GM18873 (cell line): ENCODE data around the gene PIAS1.
"Not testable (repeated sequence)": the region's sequence is repeated elsewhere in the genome, so short reads cannot be mapped to it uniquely, and the experiment has no call there.

Experiments used
- ATAC-seq: cut with Tn5 transposase; IDR thresholded peaks from one replicate; pipeline ENCODE4 v1.9.1; 2021; ENCODE audit warnings: mild to moderate bottlenecking, moderate library complexity, moderate number of reproducible peaks; ENCODE audit not compliant: unreplicated experiment, low FRiP score

PIAS1 gene

DNA sequence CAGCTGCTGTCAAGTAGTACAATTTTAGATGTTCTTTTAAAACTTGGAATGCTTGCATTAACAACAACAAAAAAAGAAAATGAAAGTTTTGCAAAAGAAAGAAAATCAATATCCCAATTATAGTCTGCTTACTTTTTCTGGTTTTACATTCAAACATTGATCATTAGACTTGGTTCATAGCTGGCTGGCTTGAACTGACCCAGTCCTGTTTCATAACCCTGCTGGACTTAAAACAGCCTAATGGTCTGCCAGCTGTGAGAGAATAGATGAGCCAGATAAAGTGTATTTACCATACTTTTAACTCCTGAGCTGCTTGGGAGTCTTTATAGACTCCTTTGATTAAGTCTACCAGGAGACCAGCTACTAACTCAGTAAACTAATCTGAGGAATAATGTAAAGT is 59.2 kb downstream of the PIAS1 start:
- ATAC-seq = no peak

DNA sequence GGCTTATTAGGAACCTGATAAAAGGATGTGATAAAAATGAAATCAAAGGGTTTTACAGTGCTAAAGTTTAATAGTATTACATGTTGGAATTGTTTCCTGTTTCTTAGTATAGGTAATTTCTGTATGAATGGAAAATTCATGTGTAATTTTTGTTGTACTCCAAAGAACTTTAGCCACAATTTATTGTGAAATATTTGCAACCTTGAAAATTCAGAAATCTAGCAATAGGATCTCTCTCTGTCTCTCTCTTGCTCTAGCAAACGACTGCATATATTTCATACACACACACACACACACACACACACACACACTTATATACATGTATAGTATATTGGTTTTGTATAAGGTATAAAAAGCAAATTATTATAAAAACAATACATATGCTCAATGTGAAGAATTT is 59.6 kb downstream of the PIAS1 start:
- ATAC-seq = no peak

DNA sequence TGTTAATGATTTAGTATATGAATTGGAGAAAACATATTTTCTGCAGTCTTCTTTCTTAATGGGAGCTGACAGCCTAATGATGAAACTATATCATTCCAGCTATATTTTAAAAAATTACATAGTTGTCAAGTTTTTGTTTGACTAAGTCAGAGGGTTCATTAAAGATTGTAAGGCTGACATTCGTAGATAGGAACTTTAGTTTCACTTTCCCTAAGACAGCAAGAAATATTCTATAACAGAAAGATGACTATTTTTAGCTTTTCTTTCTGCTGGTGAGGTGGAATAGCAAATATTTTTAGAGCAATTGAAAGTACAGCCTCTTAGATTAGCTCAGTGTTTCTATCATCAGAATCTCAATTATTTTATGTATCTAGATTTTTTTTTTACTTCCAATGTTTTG is 60.2 kb downstream of the PIAS1 start:
- no peak for ATAC-seq

DNA sequence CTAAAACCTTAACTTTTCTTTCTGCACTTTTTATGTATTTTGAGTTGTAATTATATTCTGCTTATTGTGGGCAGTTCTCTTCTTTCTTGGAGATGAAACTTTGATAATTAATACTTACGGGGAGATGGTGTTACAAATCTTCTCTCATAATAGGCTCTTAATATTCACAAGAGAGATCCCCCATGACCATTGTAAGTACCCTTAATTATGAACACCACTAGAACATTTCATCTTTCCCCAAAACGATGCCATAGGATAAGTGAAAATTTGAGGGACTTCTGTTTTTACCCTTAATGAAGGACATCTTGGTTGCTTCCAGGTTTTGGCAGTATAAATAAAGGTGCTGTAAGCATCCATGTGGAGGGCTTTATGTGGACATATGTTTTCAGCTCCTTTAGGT is 60.7 kb downstream of the PIAS1 start:
- no peak for ATAC-seq

DNA sequence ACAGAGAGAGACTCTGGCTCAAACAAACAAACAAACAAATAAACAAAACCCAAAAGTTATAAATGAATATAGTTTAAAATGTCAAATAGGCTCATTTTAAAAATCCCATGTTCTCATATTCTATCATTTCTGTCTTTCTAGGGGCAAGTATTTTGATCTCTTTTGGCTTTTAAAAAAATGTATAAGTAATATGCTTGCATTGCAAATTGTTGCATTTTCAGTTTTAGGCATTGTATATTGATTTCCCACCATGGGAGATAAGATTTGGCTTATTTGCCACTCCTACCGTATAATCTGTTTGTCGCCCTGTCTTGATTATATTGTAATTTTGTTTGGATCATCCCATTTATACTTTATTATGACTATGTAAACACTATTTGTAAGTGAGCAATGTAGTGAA is 70.6 kb downstream of the PIAS1 start:
- no peak for ATAC-seq

DNA sequence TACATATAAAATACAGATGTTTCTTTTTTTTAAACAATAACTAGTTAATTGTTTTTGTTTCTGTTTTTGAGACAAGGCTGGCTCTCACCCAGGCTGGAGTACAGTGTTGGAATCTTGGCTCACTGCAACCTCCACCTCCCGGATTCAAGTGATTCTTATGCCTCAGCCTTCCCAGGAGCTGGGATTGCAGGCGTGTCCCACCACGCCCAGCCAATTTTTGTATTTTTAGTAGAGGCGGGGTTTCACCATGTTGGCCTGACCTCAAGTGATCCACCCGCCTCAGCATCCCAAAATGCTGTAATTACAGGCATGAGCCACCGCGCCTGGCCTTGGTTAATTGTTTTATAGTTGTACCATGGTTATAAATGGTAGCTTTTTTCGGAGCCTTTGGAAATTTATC is 72.3 kb downstream of the PIAS1 start:
- no peak for ATAC-seq

DNA sequence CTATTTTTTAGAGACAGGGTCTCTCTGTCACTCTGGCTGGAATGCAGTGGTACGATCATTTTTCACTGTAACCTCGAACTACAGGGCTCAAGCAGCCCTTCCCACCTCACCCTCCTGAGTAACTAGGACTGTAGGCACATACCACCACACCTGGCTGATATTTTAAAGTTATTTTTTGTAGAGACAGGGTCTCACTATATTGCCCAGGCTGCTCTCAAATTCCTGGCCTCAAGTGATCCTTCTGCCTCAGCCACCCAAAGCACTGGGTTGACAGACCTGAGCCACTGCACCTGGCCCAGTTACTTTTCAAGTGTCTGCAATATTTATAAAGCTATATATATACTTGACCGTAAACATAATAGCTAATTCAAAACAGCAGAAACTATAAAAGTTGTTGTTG is 75.0 kb downstream of the PIAS1 start:
- ATAC-seq = no peak

DNA sequence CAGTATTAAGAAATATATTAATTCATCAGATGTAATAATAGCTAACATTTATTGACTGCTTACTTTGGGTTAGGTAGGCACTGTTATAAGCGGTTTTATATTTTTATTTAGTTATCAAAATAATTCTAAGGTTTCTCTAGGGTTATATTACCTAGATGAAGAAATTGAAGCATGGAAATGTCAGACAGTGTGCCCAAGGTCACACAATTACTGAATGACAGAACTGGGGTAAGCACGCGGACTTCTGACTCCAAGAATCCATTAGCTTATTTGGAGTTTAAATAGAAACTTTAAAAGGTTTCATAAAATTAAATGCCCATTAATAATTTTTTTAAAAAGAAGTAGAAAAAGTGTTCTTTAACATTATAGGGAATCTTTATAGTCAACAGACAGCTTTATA is 76.7 kb downstream of the PIAS1 start:
- no peak for ATAC-seq

DNA sequence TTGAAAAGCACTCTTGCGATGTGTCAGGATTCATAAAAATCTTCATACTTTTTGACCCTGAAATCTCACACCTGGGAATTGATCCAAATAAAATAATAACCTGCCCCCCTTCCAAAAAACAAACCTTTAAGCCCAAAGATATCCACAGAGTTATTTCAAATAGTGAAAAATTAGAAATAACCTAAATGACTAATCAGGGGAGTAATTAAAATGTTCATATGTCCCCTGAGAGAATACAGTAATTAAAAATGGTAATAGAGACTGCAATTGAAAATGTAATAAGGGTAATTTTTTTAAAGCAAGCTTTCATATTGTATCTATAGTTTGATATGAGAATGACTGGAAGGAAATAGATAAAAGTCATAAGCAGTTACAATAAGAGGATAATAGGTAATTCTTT is 83.0 kb downstream of the PIAS1 start:
- ATAC-seq = no peak

DNA sequence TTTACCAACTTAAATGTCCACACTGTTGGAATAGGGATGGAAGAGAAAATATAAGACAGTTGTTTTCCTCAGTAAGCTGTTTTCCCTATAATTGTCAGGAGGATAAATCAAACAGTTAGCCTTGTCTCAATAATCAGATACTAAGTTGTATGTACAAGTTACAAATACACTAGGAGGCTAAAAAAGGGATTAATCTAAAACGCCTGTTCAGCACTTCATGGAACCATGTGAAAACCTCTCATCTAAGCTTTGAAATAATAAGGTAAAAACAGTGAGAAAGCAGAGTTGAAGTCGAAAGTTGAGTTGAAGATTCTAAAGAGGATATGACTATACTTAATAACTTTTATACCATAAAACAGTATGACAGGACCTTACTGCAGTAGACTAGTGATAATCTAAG is 89.0 kb downstream of the PIAS1 start:
- no peak for ATAC-seq

DNA sequence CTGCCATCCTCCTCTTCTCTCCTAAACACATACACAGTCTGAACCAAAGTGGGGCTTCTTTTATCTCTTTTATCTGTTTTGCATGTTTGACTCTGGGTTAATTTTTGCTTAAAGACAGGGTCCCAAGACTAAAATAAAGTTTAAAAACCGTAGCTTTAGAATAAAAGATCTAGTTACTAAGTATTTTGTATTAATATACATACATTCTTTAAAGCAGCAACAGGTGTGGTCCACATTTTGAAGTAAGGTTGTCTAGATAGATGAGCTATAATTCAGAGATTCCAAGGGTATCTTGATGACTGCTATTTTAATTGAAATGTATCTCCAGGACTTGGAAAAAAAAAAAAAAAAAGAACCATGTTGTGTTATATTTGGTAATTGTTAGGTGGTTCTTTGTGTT is 89.7 kb downstream of the PIAS1 start:
- ATAC-seq = no peak

DNA sequence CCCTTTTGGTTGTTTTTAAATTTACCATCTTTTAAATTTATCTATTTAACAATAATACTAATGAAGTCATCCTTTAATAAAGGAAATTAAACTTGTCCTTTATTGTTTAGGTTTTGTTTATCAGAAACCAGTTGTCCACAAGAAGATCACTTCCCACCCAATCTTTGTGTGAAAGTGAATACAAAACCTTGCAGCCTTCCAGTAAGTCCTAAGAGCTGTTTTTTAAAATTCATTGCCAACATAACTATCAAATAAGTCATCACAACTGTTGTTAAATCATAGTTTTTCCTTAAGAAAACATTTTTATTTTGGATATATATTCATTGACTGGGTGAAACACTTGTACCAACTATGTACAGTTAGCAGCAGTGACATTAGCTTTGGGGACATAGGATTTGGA is 91.6 kb downstream of the PIAS1 start:
- ATAC-seq = no peak

DNA sequence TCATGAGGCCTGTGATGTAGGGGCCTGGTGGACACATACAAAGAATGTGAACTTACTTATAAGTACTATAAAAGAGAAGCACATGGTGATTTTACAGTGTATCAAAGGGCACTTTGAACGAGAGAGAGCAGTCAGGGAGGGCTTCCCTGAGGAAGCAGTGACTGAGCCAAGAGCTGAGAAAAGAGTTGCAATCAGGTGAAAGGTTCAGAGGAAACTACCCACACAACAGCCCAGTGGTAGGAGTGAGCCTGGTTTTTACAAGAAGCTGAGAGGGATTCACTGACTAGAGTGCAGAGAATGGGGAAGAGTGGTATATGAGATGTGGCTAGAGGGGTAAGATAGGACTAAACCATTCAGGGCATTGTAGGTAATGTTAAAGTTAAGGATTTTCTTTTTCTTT is 93.9 kb downstream of the PIAS1 start:
- no peak for ATAC-seq

DNA sequence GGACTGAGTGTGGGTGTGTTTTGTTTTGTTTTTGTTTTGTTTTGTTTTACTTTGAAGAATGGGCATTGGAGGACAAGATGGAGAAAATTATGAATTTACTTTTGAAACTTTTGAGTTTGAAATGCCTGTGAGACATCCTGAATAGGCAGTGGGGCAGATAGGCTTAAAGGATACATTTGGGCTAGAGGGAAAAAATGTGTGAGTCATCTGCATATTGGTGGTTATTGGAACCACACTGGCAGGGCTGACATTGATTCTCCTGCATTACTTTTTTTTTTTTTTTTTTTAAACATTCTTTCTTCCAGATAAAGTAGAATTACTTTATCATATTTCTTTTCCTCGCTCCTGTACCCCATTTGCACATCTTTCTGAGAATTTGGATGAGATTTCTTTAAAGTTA is 94.9 kb downstream of the PIAS1 start:
- no peak for ATAC-seq

DNA sequence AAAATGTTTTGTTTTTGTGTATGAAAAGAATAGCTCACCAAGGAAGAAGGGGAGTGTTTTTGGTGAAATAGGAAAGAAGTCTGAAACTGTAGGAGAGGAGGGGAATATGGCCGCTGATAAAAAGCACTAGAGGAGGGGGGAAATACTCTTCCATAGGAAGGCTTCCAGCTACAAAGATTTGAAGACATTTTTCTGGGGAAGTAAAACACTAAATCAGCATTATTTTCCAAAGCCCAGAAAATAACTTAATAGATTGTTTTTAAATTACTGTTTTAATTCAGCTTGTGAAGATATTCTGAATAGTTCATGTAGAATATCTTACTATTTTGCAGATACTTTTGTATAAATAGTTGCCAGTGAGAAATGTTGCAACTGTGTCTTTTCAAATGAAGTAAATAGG is 96.1 kb downstream of the PIAS1 start:
- no peak for ATAC-seq

DNA sequence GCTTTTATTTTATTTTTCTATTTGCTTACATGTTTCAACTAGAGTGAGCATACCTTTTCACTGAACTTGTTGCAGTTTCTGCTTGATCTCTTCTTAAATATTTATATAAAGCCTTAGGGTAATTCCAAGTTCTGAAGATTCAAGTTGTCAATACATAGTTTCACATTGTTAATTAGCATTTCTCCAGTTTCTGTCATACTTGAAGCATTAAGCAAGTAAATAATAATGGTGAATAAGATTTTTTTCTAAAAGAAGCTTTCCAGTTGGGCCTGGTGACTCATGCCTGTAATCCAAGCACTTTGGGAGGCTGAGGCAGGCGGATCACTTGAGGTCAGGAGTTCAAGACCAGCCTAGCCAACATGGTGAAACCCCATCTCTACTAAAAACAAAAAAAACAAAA is 97.2 kb downstream of the PIAS1 start:
- ATAC-seq = no peak

DNA sequence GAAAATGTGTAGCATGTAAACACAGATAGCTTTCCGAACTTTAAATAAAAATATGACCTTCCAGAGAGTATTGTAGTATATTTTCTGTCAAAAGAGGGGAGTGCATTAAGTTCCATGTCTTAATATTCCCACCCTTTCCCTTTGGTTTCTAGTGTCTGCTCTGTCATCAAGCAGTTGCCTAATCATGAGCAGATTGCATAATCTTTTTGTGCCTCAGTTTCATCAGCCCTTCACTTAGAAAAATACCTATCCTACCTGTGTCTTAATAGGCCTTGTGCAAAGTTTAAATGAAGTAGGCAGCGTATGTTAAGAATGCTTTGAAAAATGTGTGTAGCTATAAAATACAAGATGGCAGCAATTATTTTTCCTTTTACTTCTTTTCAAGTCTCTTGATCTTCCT is 98.2 kb downstream of the PIAS1 start:
- no peak for ATAC-seq

DNA sequence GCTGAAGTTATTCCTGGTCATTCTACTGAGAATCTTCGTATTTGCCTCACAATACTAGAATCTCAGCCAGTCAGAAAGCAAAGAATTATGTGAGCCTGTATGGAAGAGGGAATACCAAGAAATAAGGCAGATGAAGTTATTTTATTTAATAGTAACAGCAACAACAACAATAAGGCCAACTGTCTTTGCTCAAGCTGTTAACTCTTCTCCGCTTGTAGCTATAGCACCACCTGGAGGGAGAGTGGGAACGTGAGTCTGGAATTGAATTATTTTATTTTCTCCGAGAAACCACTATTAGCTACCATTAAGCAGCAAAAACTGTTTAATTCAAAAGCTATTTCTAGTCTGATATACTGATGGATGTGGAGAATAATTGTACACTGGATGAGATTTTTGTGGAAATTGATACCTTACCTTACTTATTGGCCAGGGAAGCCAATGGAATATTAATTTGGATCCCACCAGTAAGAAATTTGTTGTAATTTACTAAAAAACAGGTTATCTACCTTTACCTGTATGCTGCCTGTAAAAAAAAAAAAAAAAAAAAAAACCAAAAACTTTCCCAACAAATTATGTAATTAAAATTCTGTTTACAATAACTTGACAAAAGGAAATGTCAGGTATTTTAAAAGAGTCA is 100.9 kb downstream of the PIAS1 start:
- no peak for ATAC-seq

DNA sequence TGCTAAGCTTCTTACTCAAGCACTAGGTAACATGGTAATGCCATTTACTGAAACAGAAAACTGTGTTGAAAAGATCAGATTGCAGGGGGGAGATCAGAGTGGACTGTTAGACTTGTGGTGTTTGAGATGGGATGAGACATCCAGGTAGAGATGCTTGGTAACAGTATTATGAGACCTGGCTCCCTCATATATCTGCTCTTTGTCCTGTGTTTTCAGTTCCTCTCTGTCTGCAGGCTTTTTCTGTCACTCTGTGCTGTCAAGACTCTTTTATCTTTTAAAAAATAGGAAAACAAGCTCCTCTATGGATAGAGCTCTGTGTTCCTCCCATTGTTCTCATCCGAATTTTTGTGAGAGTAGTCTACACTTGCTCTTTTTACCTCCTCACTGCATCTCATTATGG is 103.0 kb downstream of the PIAS1 start:
- no peak for ATAC-seq

DNA sequence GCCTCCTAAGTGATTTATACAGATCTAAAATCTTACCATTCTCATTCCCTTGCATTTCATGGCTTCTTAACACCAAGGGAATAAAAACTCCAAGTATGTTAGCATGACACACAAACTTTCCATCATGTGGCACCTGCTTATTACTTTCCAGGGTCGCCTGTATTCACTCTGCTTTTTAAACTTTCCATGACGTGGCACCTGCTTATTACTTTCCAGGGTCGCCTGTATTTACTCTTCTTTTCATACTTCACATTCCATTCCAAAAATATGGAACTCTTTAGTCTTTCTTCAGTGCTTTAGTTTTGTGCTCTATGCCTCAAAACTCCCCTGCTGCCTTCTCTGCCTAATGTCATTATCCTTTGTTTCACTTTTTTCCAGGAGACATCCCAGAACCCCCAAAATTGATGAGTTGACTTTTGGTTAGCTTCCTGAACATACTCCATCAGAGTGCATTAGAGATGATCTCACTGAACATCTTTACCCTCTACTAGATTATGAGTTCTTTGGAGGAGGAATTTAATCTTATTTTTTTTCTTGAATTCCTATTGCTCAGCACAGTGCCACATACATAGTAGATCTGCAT is 104.0 kb downstream of the PIAS1 start:
- no peak for ATAC-seq

DNA sequence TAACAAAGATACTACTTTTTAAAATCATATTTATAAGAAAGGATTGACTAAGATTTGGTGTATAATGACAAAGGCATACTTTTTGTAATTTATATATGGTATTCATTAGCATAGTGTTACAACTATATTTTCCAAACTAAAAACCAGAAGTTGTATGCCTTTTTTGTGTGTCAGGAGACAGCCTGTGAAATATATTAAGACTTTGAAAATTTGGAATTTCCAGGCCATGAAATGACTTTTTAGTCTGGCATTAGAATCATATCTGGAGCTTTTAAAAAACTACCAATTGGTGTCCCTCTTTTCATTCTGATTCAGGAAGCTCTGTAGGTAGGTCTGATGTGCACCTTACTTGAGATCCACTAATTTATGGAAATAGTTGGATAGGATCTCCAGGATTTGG is 109.1 kb downstream of the PIAS1 start:
- no peak for ATAC-seq

DNA sequence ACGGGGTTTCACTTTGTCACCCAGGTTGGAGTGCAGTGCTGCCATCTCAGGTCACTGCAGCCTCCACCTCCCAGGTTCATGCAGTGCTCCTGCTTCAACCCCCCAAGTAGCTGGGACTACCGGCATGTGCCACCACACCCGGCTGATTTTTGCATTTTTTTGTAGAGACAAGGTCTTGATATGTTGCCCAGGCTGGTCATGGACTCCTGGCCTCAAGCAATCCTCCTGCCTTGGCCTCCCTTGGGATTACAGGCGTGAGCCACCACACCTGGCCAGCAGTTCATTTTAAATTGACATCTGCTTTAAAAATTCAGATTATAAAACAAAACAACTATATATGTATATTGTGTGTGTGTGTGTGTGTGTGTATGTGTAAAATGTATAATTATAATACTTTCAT is 112.7 kb downstream of the PIAS1 start:
- no peak for ATAC-seq

DNA sequence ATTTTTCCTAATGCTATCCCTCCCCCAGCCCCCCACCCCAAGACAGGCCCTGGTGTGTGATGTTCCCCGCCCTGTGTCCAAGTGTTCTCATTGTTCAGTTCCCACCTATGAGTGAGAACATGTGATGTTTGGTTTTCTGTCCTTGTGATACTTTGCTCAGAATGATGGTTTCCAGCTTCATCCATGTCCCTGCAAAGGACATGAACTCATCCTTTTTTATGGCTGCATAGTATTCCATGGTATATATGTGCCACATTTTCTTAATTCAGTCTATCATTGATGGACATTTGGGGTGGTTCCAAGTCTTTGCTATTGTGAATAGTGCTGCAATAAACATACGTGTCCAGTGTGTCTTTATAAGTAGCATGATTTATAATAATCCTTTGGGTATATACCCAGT is 117.9 kb downstream of the PIAS1 start:
- ATAC-seq = not testable (repeated sequence)
